Mammary epithelial cell (primary cell): Measurements from ENCODE around the gene HSPH1.

Experiments used
- CTCF ChIP-seq, 2 donors: IDR thresholded peaks in 1 of 2; conservative IDR thresholded peaks in 1 of 2; 2 replicates each; pipeline ENCODE4 v1.5.1; 2011 to 2012; ENCODE audit warnings: inconsistent platforms in 2 of 2, low read length in 2 of 2, mild to moderate bottlenecking in 2 of 2, control low read depth in 1 of 2, low read depth in 1 of 2; ENCODE audit not compliant: insufficient read depth in 1 of 2; ENCODE audit errors: extremely low read depth in 1 of 2
- EZH2 ChIP-seq: IDR thresholded peaks from 2 replicates; pipeline ENCODE4 v1.6.1; 2012; ENCODE audit warnings: low read length, inconsistent platforms, borderline replicate concordance

GRCh38 chr13:31172535-31172934 lies 10.8 kb upstream of the HSPH1 start:
- no peak for TF ChIP-seq CTCF (conservative IDR thresholded peaks at IDR 0.05 in 1 of 2, IDR thresholded peaks at IDR 0.05 in 1 of 2; ENCODE audit: extremely low read depth in 1 of 2, insufficient read depth in 1 of 2, low read depth in 1 of 2, low read length in 2 of 2)
- TF ChIP-seq EZH2, result no peak
